ENCODE data around the gene ADTRP. TPM values are rescaled to one million over a fixed set of nuclear protein-coding genes. Genes with fewer than 3 reads are reported as not detected.

The ADTRP gene
- total RNA-seq, 1 donor from 2014 or later, result 13.2 TPM

Other genes starting within 250 kb of the ADTRP start
- gene TMEM170B, start 241.1 kb downstream of the ADTRP start, total RNA-seq, result 5.4 and 5.6 TPM in 2 replicates
- 11.0 and 22.5 TPM in 2 replicates for gene HIVEP1, start 233.5 kb upstream of the ADTRP start, total RNA-seq